ENCODE data around the gene ZFAND4. TPM values are rescaled to one million over a fixed set of nuclear protein-coding genes. Genes with fewer than 3 reads are reported as not detected.

The ZFAND4 gene
- total RNA-seq, 1 experiment from 2014 or later, result 17.2 TPM

- no CpG with 5 or more reads among the region's 4 CpGs for WGBS (ENCODE audit: extremely low coverage, insufficient read length, low lambda C conversion rate)
- H3K9ac ChIP-seq (ENCODE audit: extremely low read depth, insufficient read length, low read length), result no peak overlapping the region
- H2AK5ac ChIP-seq (ENCODE audit: insufficient read length, low read length), result no peak overlapping the region
- no peaks in the 10 kb centered on the region for H3K9me3 ChIP-seq (ENCODE audit: control insufficient read depth, low read depth, low read length)
- H3K9me3 Mint-ChIP-seq, result peaks cover 0 to 2% of the 10 kb centered on the region in 2 experiments; a peak in 1 of 5 replicates
- H3K4me3 Mint-ChIP-seq, result no peak overlapping the region; a peak in 1 of 5 replicates
- no peaks in the 10 kb centered on the region for H4K20me1 ChIP-seq (ENCODE audit: control insufficient read depth, insufficient read depth, insufficient read length)
- H3K4me1 ChIP-seq (ENCODE audit: insufficient read depth, low read length), result 0 out of 2 replicates have a peak, but pooled peaks cover 2% of the 10 kb centered on the region
- no peaks in the 10 kb centered on the region for H3K79me1 ChIP-seq (ENCODE audit: insufficient read depth, low read depth, low read length, poor library complexity, severe bottlenecking)
- H4K91ac ChIP-seq (ENCODE audit: insufficient read length, low read depth, low read length), result no peak overlapping the region
- peaks cover 21% of the 10 kb centered on the region for H3K27me3 Mint-ChIP-seq (ENCODE audit: low read depth)
- no peak overlapping the region for H4K5ac ChIP-seq (ENCODE audit: insufficient read length, low read depth, low read length)
- no peak overlapping the region for H3K23ac ChIP-seq (ENCODE audit: insufficient read length, low read depth, low read length)
- H3K56ac ChIP-seq (ENCODE audit: insufficient read length, low read depth, low read length), result no peak overlapping the region
- H3K79me2 ChIP-seq (ENCODE audit: insufficient read depth, low read length), result no peaks in the 10 kb centered on the region
- no peak overlapping the region for H4K8ac ChIP-seq (replicated peaks; ENCODE audit: insufficient read length, low read depth, low read length)
- H2BK20ac ChIP-seq (ENCODE audit: low read depth, low read length, poor library complexity, severe bottlenecking), result no peak overlapping the region
- no peak for DNase-seq
- no peaks in the 10 kb centered on the region for H3K23me2 ChIP-seq (ENCODE audit: insufficient read length, low read depth, low read length, poor library complexity, severe bottlenecking)
- no peak overlapping the region for H3T11ph ChIP-seq (ENCODE audit: low read length)
- no peak overlapping the region; a peak in 1 of 7 replicates for H3K27ac Mint-ChIP-seq
- H2AFZ ChIP-seq (ENCODE audit: low read length), result no peak overlapping the region
- TF ChIP-seq CTCF (conservative IDR thresholded peaks at IDR 0.05), result no peak
- no peak overlapping the region for H3K27ac ChIP-seq (ENCODE audit: insufficient read length, low read depth, low read length)
- H2BK120ac ChIP-seq (ENCODE audit: low read depth, low read length, poor library complexity, severe bottlenecking), result no peak overlapping the region
- peaks cover 0 to 1% (median 0%) of the 10 kb centered on the region in 3 experiments; a peak in 2 of 7 replicates for H3K36me3 Mint-ChIP-seq (ENCODE audit: insufficient read depth in 1 of 3, low read depth in 3 of 3)
- H3K27me3 ChIP-seq (ENCODE audit: insufficient read depth, low read length), result no peaks in the 10 kb centered on the region
- peaks cover 15 to 16% of the 10 kb centered on the region in 2 experiments for H3K4me1 Mint-ChIP-seq
- H2BK5ac ChIP-seq (ENCODE audit: insufficient read length, low read length), result no peak overlapping the region
- H3K18ac ChIP-seq (ENCODE audit: insufficient read length, low read depth, low read length), result no peak overlapping the region
- no peak overlapping the region for H3K4ac ChIP-seq (ENCODE audit: low read depth, low read length)
- no peak overlapping the region for H2BK12ac ChIP-seq (ENCODE audit: insufficient read length, low read depth, low read length)
- no peak overlapping the region for H2BK15ac ChIP-seq (ENCODE audit: low read depth, low read length)
- no peak overlapping the region for H3K4me2 ChIP-seq (ENCODE audit: insufficient read depth, insufficient read length, low read length)
- H3K14ac ChIP-seq (ENCODE audit: insufficient read depth, low read length), result no peak overlapping the region
Measured at GRCh38 chr10:45592432-45592831, 80.1 kb downstream of the ZFAND4 start.

Measured in H9 (cell line).